Hair follicle dermal papilla cell (primary cell): ENCODE data around the gene MRAS. TPM values are rescaled to one million over a fixed set of nuclear protein-coding genes. Genes with fewer than 3 reads are reported as not detected.

Source experiments
- total RNA-seq: library from RNA; depleted of rRNA; stranded (reverse); fragments of >200 nt; gene quantifications from 2 replicates; pipeline ENCODE4 v1.2.3, GENCODE V29; 2012

Gene MRAS
- total RNA-seq = 42.9 and 58.9 TPM in 2 replicates

DNA sequence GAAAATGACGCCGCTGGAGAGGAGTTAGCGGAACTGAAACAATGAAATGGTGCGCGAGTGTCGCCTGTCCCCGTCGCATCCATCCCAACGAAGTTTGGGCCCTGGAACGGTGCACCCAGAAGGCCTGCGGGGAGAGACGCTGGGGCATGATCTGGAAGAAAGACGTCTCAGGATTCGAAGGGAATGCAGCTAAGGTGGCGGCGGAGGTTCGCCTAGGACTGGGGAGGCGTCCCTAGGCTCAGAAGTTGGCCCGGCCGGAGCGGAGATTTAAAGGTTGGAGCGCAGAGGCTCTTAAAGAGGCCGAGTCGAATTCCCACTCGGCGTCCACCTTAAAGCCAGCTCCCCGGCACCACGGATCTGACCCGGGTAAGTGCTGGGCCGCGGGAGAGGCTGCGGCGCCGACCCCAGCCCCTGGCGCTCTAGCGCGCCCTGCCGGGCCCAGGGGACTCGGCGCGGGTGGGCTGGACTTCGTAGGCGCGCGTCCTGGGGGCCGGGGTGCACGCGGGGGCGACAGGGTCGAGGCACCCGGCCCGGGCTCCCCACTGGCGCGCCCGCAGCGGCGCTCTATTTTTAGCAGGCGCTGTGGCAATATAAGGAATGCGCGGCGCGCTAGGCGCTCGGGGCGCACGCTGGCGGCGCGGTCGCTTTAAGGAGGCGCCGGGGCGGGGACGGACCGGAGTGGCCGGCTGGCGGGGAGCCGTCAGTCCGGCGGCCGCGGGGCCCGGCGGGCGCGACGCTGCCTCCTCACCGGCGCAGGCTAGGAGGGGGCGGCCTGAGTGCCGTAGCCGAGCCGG is at the start of gene MRAS:
Gene MRAS (plus strand): TSS at position 620 of the 794 bp plus-strand sequence. CDS start 24,305 bp downstream, outside the sequence.

GRCh38 chr3:138329127-138329983 is 19.0 kb upstream of the MRAS start, which contains the start of gene NME9:
TSS of gene NME9 (minus strand) at chr3:138329851. CDS start at chr3:138329335, 516 bp downstream.

DNA sequence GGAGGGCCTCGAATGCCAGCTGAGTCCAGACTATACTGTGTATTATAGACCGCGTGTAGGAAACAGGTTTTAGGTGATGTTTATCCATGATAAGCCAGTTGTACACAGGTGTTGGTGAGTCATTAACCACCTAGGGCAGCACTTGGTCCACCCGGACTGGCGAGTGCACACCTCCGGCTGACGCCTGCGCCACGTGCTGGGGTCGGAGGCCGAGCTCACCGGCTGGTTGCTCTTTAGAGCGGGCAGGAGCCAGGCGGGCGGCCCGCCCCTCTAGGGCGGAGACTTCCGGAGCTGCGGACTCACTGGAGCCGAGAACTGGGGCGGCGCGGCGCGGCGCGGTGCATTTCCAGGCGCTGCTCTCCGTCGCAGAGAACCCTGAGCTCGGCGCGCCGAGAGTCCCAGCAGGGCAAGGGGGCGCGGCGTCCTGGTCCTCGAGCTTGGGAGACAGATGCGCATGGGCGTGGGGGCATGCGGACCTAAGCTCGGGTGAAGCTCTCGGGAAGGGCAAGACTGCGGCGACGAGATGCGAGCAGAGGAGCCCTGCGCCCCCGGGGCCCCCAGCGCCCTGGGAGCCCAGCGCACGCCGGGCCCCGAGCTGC is 86.0 kb downstream of the MRAS start, which contains the start of gene ESYT3:
Gene ESYT3 (plus strand): TSS at position 341 of the 599 bp plus-strand sequence. CDS start 183 bp downstream, at position 524.

Other genes starting within 250 kb of the MRAS start
- 37.4 and 47.5 TPM in 2 replicates for gene DZIP1L, start 233.0 kb upstream of the MRAS start, total RNA-seq
- gene A4GNT, start 216.2 kb upstream of the MRAS start, total RNA-seq = not detected in 2 replicates
- 12.8 and 16.6 TPM in 2 replicates for gene DBR1, start 173.7 kb upstream of the MRAS start, total RNA-seq
- 38.4 and 48.5 TPM in 2 replicates for gene ARMC8, start 161.3 kb upstream of the MRAS start, total RNA-seq
- gene NME9, start 18.7 kb upstream of the MRAS start, total RNA-seq = not detected in 2 replicates
- 0.49 and 0.97 TPM in 2 replicates for gene ESYT3, start 86.0 kb downstream of the MRAS start, total RNA-seq
- 15.2 and 26.3 TPM in 2 replicates for gene CEP70, start 245.7 kb downstream of the MRAS start, total RNA-seq